Stimulated activated naive CD4-positive, alpha-beta T cell treated with Interleukin-2 at 50 U/mL for 16 hours (primary cell): ENCODE measurements around the gene TBCEL.

Experiments
- DNase-seq: peaks from one replicate; lab custom pipeline; 2025; lab: John Stamatoyannopoulos, UW

The TBCEL gene

GRCh38 chr11:121063728-121064127 lies 39.8 kb downstream of the TBCEL start:
- DNase-seq = no peak

GRCh38 chr11:121066623-121067022 lies 42.7 kb downstream of the TBCEL start:
- DNase-seq = no peak

GRCh38 chr11:121067026-121067425 lies 43.1 kb downstream of the TBCEL start:
- DNase-seq = no peak

GRCh38 chr11:121067453-121067852 lies 43.6 kb downstream of the TBCEL start:
- DNase-seq = no peak

- no peak for DNase-seq
Measured at GRCh38 chr11:121067962-121068647, 44.2 kb downstream of the TBCEL start.

GRCh38 chr11:121068787-121069186 lies 44.9 kb downstream of the TBCEL start:
- no peak for DNase-seq

- DNase-seq = no peak
Measured at GRCh38 chr11:121070951-121071845, 47.3 kb downstream of the TBCEL start.

GRCh38 chr11:121071846-121072450 lies 48.0 kb downstream of the TBCEL start:
- no peak for DNase-seq

- DNase-seq = no peak
Measured at GRCh38 chr11:121081321-121081720, 57.4 kb downstream of the TBCEL start.

- no peak for DNase-seq
Measured at GRCh38 chr11:121082219-121082618, 58.3 kb downstream of the TBCEL start.

GRCh38 chr11:121082670-121083069 lies 58.8 kb downstream of the TBCEL start:
- DNase-seq = no peak

GRCh38 chr11:121086866-121087265 lies 63.0 kb downstream of the TBCEL start:
- DNase-seq = no peak

GRCh38 chr11:121089566-121089965 lies 65.7 kb downstream of the TBCEL start:
- DNase-seq = no peak

GRCh38 chr11:121090145-121090721 lies 66.3 kb downstream of the TBCEL start:
- DNase-seq = no peak

GRCh38 chr11:121091492-121092152 lies 67.7 kb downstream of the TBCEL start:
- DNase-seq = no peak

GRCh38 chr11:121095561-121095960 lies 71.7 kb downstream of the TBCEL start:
- no peak for DNase-seq

- DNase-seq = no peak
Measured at GRCh38 chr11:121099364-121099763, 75.5 kb downstream of the TBCEL start.

GRCh38 chr11:121099885-121100284 lies 76.0 kb downstream of the TBCEL start:
- DNase-seq = no peak

- no peak for DNase-seq
Measured at GRCh38 chr11:121100943-121101342, 77.0 kb downstream of the TBCEL start, which contains the start of gene TECTA. TSS of gene TECTA (plus strand) at chr11:121101243. CDS start at chr11:121102666, 1,423 bp downstream.

GRCh38 chr11:121104312-121104762 lies 80.4 kb downstream of the TBCEL start:
- DNase-seq = no peak

GRCh38 chr11:121105063-121105480 lies 81.2 kb downstream of the TBCEL start:
- no peak for DNase-seq
